Measurements from ENCODE around the gene CDC45.
"Not testable (repeated sequence)": the region's sequence is repeated elsewhere in the genome, so short reads cannot be mapped to it uniquely, and the experiment has no call there.

CDC45 gene

DNA sequence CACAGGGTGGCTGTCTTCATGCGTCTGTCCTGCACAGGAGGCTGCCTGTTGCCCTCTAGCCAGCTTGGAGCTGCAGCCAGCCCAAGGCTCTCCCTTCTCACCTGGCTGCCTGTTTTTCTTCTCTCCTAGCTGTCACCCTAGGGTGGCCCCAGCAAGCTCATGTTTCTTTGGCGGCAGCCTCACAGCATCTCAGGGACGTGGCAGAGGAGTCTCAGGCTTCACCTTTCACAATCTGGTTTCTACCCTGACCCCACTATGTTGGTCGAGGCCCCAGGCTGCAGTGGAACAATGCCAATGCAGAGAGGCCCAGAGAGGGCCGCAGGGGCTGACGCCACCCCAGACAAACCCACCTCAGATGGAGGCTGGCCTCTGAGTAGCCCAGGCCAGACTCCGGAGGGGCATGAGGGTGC is 47.0 kb downstream of the CDC45 start:
- TF ChIP-seq, protein P1, sequence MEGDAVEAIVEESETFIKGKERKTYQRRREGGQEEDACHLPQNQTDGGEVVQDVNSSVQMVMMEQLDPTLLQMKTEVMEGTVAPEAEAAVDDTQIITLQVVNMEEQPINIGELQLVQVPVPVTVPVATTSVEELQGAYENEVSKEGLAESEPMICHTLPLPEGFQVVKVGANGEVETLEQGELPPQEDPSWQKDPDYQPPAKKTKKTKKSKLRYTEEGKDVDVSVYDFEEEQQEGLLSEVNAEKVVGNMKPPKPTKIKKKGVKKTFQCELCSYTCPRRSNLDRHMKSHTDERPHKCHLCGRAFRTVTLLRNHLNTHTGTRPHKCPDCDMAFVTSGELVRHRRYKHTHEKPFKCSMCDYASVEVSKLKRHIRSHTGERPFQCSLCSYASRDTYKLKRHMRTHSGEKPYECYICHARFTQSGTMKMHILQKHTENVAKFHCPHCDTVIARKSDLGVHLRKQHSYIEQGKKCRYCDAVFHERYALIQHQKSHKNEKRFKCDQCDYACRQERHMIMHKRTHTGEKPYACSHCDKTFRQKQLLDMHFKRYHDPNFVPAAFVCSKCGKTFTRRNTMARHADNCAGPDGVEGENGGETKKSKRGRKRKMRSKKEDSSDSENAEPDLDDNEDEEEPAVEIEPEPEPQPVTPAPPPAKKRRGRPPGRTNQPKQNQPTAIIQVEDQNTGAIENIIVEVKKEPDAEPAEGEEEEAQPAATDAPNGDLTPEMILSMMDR (IDR thresholded peaks at IDR 0.05; ENCODE audit: borderline replicate concordance, insufficient read depth, low read depth, low read length) = no peak
- no peak overlapping the region for H3K4me3 ChIP-seq (ENCODE audit: low read depth, low read length)

DNA sequence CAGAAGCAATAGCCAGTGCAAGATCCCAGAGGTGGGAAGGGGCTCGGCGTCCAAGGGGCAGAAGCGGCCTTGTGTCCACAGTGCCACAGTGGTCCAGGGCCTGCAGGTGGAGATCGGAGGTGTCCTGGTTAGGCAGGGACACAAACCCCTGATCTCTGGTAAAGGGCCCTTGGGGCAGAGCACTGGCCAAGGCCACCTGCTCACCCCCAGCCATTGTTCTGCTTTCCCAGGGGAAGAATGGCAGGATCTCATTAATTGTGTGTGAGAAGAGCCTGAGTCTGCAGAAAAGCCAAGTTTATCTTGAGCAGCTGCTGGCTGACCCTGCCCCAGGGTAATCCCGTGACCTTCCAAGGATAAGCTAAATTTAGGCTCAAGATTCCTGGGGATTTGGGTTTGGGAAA is 47.6 kb downstream of the CDC45 start:
- TF ChIP-seq, protein P1 (IDR thresholded peaks at IDR 0.05; ENCODE audit: borderline replicate concordance, insufficient read depth, low read depth, low read length) = no peak
- H3K4me3 ChIP-seq (ENCODE audit: low read depth, low read length) = no peak overlapping the region

DNA sequence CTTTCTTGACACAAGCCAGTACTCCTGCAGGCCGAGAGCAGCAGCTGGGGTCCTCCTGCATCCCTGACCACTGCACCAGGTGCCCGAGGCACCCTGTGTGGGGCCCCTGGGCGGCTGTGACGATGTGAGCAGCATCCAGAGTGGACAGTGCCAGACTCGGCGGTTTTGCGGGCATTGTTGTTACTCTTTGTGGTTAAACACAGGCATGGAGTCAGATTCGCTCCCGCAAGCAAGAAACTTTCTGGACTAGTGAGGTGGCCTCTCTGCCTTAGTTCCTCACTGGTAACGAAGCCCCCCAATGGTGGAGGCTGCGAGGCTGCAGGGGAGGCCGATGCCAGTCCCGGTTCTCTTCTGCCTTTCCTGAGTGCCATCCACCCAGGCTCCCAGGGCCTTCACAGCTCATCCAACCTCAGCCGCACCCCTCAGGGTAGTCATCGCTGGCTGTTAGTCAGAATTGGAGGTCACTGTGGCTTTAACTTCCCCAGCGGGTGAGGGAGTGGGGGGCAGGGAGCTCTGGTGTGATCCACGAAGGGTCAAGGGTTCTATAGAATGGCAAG is 48.2 kb downstream of the CDC45 start:
- no peak overlapping the region for H3K4me3 ChIP-seq (ENCODE audit: low read depth, low read length)
- TF ChIP-seq, protein P1 (IDR thresholded peaks at IDR 0.05; ENCODE audit: borderline replicate concordance, insufficient read depth, low read depth, low read length) = no peak

DNA sequence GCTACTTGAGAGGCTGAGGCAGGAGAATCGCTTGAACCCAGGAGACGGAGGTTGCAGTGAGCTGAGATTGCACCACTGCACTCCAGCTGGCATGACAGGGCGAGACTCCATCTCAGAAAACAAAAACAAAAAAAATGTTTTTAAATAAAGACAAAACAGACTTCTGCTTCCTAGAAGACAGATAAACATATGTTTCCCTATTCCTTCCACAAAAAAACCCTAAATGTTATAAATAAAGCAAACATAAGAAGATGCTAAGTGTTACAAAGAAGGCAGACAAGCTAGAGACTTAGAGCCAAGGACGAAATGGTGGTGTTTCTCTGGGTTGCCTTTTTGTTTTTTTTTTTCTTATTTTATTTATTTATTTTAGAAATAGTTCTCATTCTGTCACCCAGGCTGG is 50.1 kb downstream of the CDC45 start:
- TF ChIP-seq, protein P1 (IDR thresholded peaks at IDR 0.05; ENCODE audit: borderline replicate concordance, insufficient read depth, low read depth, low read length) = no peak

DNA sequence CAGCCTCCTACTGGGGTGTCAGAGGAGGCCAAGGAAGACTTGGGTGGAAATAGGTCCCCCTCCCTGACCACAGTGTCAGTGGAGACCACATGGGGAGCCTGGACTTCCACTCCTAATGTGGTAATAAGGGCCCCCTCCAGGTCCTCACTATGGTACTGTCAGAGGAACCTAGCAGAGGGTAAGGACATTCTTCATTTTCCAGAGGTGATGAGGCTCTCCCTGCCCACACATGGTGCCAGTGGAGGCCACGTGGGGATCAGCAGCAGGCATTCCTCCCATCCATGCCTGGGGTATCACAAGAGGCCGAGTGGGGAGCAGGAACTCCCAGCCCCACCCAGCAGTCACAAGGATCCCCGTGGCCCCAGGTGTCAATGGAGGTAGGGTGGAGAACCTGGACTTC is 51.0 kb downstream of the CDC45 start:
- TF ChIP-seq, protein P1 (IDR thresholded peaks at IDR 0.05; ENCODE audit: borderline replicate concordance, insufficient read depth, low read depth, low read length) = no peak
- no peak overlapping the region for H3K4me3 ChIP-seq (ENCODE audit: low read depth, low read length)

More for the DNA sequence above, 50.1 kb downstream of the CDC45 start:
- no peak overlapping the region for H3K4me3 ChIP-seq (ENCODE audit: low read depth, low read length)

DNA sequence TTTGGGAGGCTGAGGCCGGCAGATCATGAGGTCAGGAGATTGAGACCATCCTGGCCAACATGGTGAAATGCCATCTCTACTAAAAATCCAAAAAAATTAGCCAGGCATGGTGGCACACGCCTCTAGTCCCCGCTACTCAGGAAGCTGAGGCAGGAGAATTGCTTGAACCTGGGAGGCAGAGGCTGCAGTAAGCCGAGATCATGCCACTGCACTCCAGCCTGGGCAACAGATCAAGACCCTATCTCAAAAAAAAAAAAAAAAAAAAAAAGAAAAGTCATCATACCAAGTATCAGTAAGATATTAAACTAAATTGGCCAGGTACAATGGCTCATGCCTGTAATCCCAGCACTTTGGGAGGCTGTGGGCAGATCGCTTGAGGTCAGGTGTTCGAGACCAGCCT is 51.6 kb downstream of the CDC45 start:
- H3K4me3 ChIP-seq (ENCODE audit: low read depth, low read length) = not testable (repeated sequence)

DNA sequence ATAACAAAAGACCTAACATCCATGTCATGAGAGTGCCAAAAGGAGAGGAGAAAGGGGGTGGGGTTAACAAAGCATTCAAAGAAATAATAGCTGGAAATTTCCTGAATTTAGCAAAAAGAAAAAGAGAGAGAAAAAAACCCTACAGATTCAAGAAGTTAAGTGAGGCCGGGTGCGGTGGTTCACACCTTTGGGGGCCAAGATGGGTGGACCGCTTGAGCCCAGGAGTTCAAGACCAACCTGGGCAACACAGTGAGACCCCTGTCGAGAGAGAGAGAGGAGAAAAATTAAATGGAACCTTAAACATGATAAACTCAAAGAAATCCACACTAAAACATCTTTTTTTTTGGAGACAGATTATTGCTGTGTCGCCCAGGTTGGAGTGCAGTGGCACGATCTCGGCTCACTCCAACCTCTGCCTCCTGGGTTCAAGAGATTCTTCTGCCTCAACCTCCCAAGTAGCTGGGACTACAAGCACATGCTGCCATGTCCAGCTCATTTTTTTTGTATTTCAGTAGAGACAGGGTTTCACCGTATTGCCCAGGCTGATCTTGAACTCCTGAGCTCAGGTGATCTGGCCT is 53.4 kb downstream of the CDC45 start:
- TF ChIP-seq, protein P1 (IDR thresholded peaks at IDR 0.05; ENCODE audit: borderline replicate concordance, insufficient read depth, low read depth, low read length) = no peak
- H3K4me3 ChIP-seq (ENCODE audit: low read depth, low read length) = no peak overlapping the region

Data from GM12875 (cell line).